PFSK-1 (cell line): ENCODE measurements around the gene DOCK4.

Source experiments
- FOXP2 ChIP-seq: optimal IDR thresholded peaks from 2 replicates; pipeline ENCODE3; 2011; ENCODE audit warnings: borderline replicate concordance, control low read depth, inconsistent platforms; ENCODE audit not compliant: insufficient read depth; ENCODE audit errors: extremely low read length, extremely low read depth
- POLR2AphosphoS5 ChIP-seq: IDR thresholded peaks from 2 replicates; pipeline ENCODE4 v1.6.1; 2012; ENCODE audit warnings: low read depth, mild to moderate bottlenecking, control low read depth, low read length, moderate library complexity
- SIN3A ChIP-seq: IDR thresholded peaks from 2 replicates; pipeline ENCODE4 v1.6.1; 2012; ENCODE audit warnings: mild to moderate bottlenecking, low read length, moderate library complexity, borderline replicate concordance; ENCODE audit not compliant: insufficient read depth
- TAF1 ChIP-seq: IDR thresholded peaks from 2 replicates; pipeline ENCODE4 v1.6.1; 2012; ENCODE audit warnings: low read length, control low read depth, borderline replicate concordance; ENCODE audit not compliant: insufficient read depth
- TF ChIP-seq, protein P1 (sequence below), 2 experiments: IDR thresholded peaks; 2 replicates each; pipeline versions ENCODE4 v1.6.1 to v1.8.0; 2011 to 2012; ENCODE audit warnings: low read depth in 2 of 2, low read length in 2 of 2, control low read depth in 1 of 2, inconsistent platforms in 1 of 2, mild to moderate bottlenecking in 1 of 2, moderate library complexity in 1 of 2; ENCODE audit not compliant: insufficient read depth in 1 of 2

DOCK4 gene

DNA sequence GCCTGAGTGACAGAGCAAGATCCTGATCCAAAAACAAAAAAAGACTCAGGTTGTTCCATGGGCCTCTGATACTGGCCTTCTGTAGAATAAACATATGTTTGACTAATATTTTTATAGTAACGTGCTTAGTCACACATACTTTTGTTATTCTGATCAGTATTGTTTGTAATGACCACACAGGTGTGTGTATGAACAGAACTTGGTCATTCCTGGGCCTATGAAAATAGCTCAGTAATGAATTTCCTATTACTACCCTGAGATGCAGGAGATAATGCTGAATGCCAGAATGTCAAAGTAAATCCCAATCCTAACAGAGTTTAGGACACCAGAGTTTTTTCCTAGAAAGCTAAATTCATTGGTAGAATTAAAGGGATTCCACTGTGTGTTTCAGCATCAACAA lies 108.7 kb downstream of the DOCK4 start:
- no peak for TF ChIP-seq POLR2AphosphoS5
- TF ChIP-seq SIN3A = no peak
- TF ChIP-seq, protein P1, sequence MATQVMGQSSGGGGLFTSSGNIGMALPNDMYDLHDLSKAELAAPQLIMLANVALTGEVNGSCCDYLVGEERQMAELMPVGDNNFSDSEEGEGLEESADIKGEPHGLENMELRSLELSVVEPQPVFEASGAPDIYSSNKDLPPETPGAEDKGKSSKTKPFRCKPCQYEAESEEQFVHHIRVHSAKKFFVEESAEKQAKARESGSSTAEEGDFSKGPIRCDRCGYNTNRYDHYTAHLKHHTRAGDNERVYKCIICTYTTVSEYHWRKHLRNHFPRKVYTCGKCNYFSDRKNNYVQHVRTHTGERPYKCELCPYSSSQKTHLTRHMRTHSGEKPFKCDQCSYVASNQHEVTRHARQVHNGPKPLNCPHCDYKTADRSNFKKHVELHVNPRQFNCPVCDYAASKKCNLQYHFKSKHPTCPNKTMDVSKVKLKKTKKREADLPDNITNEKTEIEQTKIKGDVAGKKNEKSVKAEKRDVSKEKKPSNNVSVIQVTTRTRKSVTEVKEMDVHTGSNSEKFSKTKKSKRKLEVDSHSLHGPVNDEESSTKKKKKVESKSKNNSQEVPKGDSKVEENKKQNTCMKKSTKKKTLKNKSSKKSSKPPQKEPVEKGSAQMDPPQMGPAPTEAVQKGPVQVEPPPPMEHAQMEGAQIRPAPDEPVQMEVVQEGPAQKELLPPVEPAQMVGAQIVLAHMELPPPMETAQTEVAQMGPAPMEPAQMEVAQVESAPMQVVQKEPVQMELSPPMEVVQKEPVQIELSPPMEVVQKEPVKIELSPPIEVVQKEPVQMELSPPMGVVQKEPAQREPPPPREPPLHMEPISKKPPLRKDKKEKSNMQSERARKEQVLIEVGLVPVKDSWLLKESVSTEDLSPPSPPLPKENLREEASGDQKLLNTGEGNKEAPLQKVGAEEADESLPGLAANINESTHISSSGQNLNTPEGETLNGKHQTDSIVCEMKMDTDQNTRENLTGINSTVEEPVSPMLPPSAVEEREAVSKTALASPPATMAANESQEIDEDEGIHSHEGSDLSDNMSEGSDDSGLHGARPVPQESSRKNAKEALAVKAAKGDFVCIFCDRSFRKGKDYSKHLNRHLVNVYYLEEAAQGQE (IDR thresholded peaks at IDR 0.05; ENCODE audit: insufficient read depth in 1 of 2, low read depth in 2 of 2, low read length in 2 of 2) = no peak

DNA sequence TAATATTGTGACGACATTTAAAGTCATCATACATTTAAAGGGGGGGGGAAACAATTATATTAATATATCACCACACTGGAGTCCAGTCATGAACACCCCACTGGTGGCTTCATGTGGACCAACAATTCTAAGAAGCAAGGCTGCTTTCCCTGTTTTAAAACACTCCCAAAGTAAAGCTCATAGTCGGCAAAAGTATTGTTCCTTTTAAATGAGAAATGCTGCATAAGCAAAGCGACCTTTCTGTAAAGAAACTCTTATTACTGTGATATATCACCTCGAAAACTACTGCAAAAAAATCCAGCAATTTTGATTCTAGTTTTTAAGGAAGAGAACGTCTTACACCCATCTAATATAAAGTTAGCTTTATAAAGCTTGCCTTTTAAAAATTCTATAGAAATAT lies 112.8 kb downstream of the DOCK4 start:
- TF ChIP-seq, protein P1 (IDR thresholded peaks at IDR 0.05; ENCODE audit: insufficient read depth in 1 of 2, low read depth in 2 of 2, low read length in 2 of 2) = no peak
- no peak for TF ChIP-seq SIN3A
- no peak for TF ChIP-seq POLR2AphosphoS5
- TF ChIP-seq TAF1 = no peak
- TF ChIP-seq FOXP2 = no peak

DNA sequence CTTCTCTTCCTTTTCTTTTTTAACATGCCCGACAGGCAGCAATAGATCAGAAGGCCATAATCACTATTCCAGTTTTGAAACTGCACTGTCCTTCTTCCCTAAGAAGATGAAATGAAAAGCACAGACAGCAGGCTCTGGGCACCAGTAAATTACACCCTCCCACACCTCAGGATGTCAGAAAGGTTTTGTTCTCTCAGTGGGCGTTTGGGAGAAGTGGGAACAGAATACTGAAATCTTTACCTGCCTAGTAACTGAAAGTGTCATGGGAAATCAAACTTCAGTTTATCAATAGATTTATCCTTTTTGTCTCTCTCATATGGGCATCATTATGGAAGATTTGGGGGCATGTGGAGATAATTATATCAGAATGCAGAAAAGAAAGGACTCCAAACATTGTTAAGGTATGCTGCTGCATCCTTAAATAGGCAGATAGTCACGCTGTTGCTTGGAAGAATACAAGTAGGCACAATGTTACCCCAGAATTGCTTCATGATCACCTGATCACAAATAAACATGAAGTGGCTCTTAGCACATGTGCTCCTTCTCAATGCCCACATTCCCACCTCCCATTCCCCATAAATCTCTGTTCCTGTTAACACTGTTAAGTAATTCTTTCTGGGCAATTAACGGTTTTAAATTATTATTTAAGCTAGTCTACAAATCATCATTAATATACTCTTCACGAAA lies 113.3 kb downstream of the DOCK4 start:
- TF ChIP-seq, protein P1 (IDR thresholded peaks at IDR 0.05; ENCODE audit: insufficient read depth in 1 of 2, low read depth in 2 of 2, low read length in 2 of 2) = no peak
- no peak for TF ChIP-seq SIN3A
- no peak for TF ChIP-seq TAF1
- no peak for TF ChIP-seq POLR2AphosphoS5
- TF ChIP-seq FOXP2 = no peak

DNA sequence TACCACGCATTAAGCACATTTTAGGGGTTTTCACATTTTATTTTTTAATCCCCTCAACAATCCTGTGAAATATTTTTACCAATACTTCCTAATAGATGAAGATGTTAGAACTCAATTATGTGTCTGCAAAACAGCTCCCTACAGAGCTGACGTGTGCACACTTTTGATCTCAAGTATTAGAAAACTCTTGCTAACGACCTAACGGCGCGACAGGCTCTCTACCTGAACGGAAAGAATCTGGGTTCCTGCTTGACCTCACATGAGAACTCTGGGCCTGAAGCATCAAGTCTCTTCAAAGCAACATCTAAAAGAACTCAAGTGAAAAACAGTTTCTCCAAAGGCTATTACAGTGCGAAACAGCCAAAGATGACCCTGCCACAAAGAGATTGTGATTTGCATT lies 113.9 kb downstream of the DOCK4 start:
- TF ChIP-seq, protein P1 (IDR thresholded peaks at IDR 0.05; ENCODE audit: insufficient read depth in 1 of 2, low read depth in 2 of 2, low read length in 2 of 2) = no peak
- no peak for TF ChIP-seq POLR2AphosphoS5
- no peak for TF ChIP-seq TAF1
- no peak for TF ChIP-seq FOXP2
- no peak for TF ChIP-seq SIN3A

GRCh38 chr7:112091768-112092167 lies 114.4 kb downstream of the DOCK4 start:
- TF ChIP-seq SIN3A (no peak), FOXP2 (no peak), TAF1 (no peak)
- TF ChIP-seq, protein P1 (IDR thresholded peaks at IDR 0.05; ENCODE audit: insufficient read depth in 1 of 2, low read depth in 2 of 2, low read length in 2 of 2) = no peak
